OCI-LY7 (cell line): ENCODE measurements around the gene DHRS9. TPM values are rescaled to one million over a fixed set of nuclear protein-coding genes. Genes with fewer than 3 reads are reported as not detected.

ENCODE experiments used
- BruUV-seq: library from RNA; stranded (reverse); fragments of 400-500 nt; replicated peaks from 2 replicates; lab custom pipeline; 2021; lab: Mats Ljungman, UMichigan
- CTCF ChIA-PET: fragments of 300-600 bp; sonication (Branson Sonifier 250); formaldehyde crosslinking; loops from one replicate; lab custom pipeline; 2022; ENCODE audit warnings: antibody characterized with exemption; ENCODE audit not compliant: unreplicated experiment; lab: Charles Lee
- POLR2A ChIA-PET: fragments of 300-600 bp; sonication (Branson Sonifier 250); formaldehyde crosslinking; loops from one replicate; lab custom pipeline; 2022; ENCODE audit warnings: antibody characterized with exemption; lab: Charles Lee
- DNase-seq: peaks from one replicate; pipeline ENCODE4 v3.0.0-alpha.2; 2015; ENCODE audit warnings: low spot score
- H2AFZ ChIP-seq: fragments of 200-600 bp; sonication (generic), shearing (Covaris generic); 2 replicates; pipeline ENCODE4 v1.6.1; 2014; ENCODE audit warnings: mild to moderate bottlenecking, antibody characterized with exemption, low read length, moderate library complexity
- H3K27ac ChIP-seq: fragments of 200-600 bp; sonication (generic); 2 replicates; pipeline ENCODE4 v1.5.1; 2014; ENCODE audit warnings: mixed run types, low read depth, mild to moderate bottlenecking, moderate library complexity, low read length, inconsistent platforms; ENCODE audit not compliant: poor library complexity, severe bottlenecking
- H3K36me3 ChIP-seq: fragments of 200-600 bp; sonication (generic); 2 replicates; pipeline ENCODE4 v1.6.1; 2014; ENCODE audit warnings: mild to moderate bottlenecking, antibody characterized with exemption, low read length, moderate library complexity, mixed read lengths; ENCODE audit not compliant: insufficient read depth
- H3K4me1 ChIP-seq: fragments of 200-600 bp; sonication (generic); 2 replicates; pipeline ENCODE4 v1.5.1; 2014; ENCODE audit warnings: mild to moderate bottlenecking, low read length; ENCODE audit not compliant: insufficient read depth, poor library complexity, severe bottlenecking
- H3K4me2 ChIP-seq: fragments of 200-600 bp; sonication (generic); 2 replicates; pipeline ENCODE4 v1.6.1; 2014; ENCODE audit warnings: mild to moderate bottlenecking, low read length
- H3K4me3 ChIP-seq: fragments of 200-600 bp; sonication (generic); 2 replicates; pipeline ENCODE4 v1.5.1; 2014; ENCODE audit warnings: mild to moderate bottlenecking, low read depth, low read length; ENCODE audit not compliant: poor library complexity, severe bottlenecking
- H3K79me2 ChIP-seq: fragments of 200-600 bp; sonication (generic); 2 replicates; pipeline ENCODE4 v1.6.1; 2016; ENCODE audit warnings: low read depth, mild to moderate bottlenecking, low read length, moderate library complexity, mixed read lengths; ENCODE audit not compliant: insufficient read depth
- H3K9me2 ChIP-seq: fragments of 200-600 bp; sonication (generic); 2 replicates; pipeline ENCODE4 v1.6.1; 2016; ENCODE audit warnings: mild to moderate bottlenecking, low read length, mixed read lengths; ENCODE audit not compliant: insufficient read depth
- H3K9me3 ChIP-seq: fragments of 200-600 bp; sonication (generic); 2 replicates; pipeline ENCODE4 v1.6.1; 2014; ENCODE audit warnings: mild to moderate bottlenecking, mixed run types, low read length, mixed read lengths
- H4K20me1 ChIP-seq: fragments of 200-600 bp; sonication (generic); 2 replicates; pipeline ENCODE4 v1.6.1; 2014; ENCODE audit warnings: mild to moderate bottlenecking, antibody characterized with exemption, low read length, moderate library complexity, mixed read lengths; ENCODE audit not compliant: insufficient read depth
- EZH2phosphoT487 ChIP-seq: fragments of 200-600 bp; sonication (generic); IDR thresholded peaks from 2 replicates; pipeline ENCODE4 v1.6.1; 2018; ENCODE audit warnings: low read depth, borderline replicate concordance, mild to moderate bottlenecking, mixed run types, antibody characterized with exemption, low read length, moderate library complexity, mixed read lengths
- intact Hi-C: fragments of 100-400 bp; cut with micrococcal nuclease; formaldehyde crosslinking; loops from one replicate; pipeline ENCODE4 v1.10.0; 2022; ENCODE audit not compliant: unreplicated experiment
- total RNA-seq, 2 experiments: library from RNA; depleted of rRNA in 1 of 2; stranded (reverse); fragments of >200 nt in 1 of 2; shearing (Covaris generic) in 1 of 2; gene quantifications; 2 replicates each; pipeline ENCODE4 v1.2.3, GENCODE V29; 2014 to 2022
- TF ChIP-seq, protein P1 (sequence below): fragments of 200-600 bp; sonication (generic); conservative IDR thresholded peaks from 2 replicates; pipeline ENCODE4 v1.5.1; 2014; ENCODE audit warnings: mild to moderate bottlenecking, antibody characterized with exemption, low read length, moderate library complexity, mixed read lengths

Gene DHRS9
- total RNA-seq, 2 experiments from 2014 or later, result 0.59 TPM; not detected in 1

DNA sequence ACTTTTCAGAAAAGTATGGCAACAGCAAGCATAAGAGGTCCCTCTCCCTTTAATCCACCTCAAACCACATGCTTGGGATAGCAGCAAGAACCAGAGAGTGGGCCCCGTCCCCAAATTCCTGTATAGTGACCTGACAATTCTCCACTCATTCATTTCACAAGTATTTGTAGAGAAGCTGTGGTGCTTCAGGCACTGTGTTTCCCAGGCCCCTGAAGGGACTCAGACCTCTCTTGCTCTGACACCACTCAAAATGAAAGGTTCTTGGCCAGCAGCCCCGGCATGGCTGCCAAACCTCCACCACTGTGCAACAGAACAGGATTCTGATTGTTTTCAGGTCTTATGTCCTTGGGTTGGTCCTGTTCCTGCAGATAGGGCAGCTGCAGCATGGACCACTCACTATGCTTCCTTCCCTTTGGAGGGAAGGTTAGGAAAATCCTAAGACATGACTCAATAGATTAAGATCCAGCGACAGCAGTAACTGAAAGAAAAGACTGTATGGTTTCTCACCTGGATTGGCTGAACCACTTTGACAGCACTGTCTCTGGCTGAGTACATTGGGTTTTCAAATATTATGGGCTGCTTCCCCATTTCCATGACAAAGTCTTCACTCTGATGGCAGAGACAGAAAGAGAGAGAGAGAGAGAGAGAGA lies 67.6 kb downstream of the DHRS9 start:
- ChIA-PET CTCF (no interaction called here), POLR2A (no interaction called here)
- Histone ChIP-seq H3K36me3 (no peaks in the 10 kb centered on the region), H3K27ac (no peak overlapping the region), H3K4me3 (no peak overlapping the region), H2AFZ (no peak overlapping the region), H4K20me1 (no peaks in the 10 kb centered on the region), H3K4me1 (peaks cover 13% of the 10 kb centered on the region), H3K4me2 (no peak overlapping the region), H3K79me2 (no peaks in the 10 kb centered on the region), H3K9me2 (no peaks in the 10 kb centered on the region), H3K9me3 (no peaks in the 10 kb centered on the region)
- intact Hi-C loops, result no loop called here
- TF ChIP-seq EZH2phosphoT487, result no peak
- TF ChIP-seq, protein P1, sequence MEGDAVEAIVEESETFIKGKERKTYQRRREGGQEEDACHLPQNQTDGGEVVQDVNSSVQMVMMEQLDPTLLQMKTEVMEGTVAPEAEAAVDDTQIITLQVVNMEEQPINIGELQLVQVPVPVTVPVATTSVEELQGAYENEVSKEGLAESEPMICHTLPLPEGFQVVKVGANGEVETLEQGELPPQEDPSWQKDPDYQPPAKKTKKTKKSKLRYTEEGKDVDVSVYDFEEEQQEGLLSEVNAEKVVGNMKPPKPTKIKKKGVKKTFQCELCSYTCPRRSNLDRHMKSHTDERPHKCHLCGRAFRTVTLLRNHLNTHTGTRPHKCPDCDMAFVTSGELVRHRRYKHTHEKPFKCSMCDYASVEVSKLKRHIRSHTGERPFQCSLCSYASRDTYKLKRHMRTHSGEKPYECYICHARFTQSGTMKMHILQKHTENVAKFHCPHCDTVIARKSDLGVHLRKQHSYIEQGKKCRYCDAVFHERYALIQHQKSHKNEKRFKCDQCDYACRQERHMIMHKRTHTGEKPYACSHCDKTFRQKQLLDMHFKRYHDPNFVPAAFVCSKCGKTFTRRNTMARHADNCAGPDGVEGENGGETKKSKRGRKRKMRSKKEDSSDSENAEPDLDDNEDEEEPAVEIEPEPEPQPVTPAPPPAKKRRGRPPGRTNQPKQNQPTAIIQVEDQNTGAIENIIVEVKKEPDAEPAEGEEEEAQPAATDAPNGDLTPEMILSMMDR, result no peak
- DNase-seq, result no peak
- no TSS peak for BruUV-seq

GRCh38 chr2:169137924-169138323 lies 68.6 kb downstream of the DHRS9 start:
- DNase-seq, result no peak
- POLR2A ChIA-PET, result interaction anchor here (1.2 kb wide), 1 partner anchor 10 kb away, joined by 3 read pairs; no protein-coding TSS in a partner anchor
- H4K20me1 ChIP-seq, result no peaks in the 10 kb centered on the region
- TF ChIP-seq, protein P1, result no peak
- no peak for TF ChIP-seq EZH2phosphoT487
- H3K9me3 ChIP-seq, result no peaks in the 10 kb centered on the region
- H3K36me3 ChIP-seq, result no peaks in the 10 kb centered on the region
- BruUV-seq, result no TSS peak
- H3K4me2 ChIP-seq, result no peak overlapping the region
- intact Hi-C loops, result no loop called here
- peaks cover 13% of the 10 kb centered on the region for H3K4me1 ChIP-seq
- H2AFZ ChIP-seq, result no peak overlapping the region
- no peaks in the 10 kb centered on the region for H3K79me2 ChIP-seq
- CTCF ChIA-PET, result interaction anchor here (0.9 kb wide), 1 partner anchor 42 kb away, joined by 3 read pairs; no protein-coding TSS in a partner anchor
- H3K4me3 ChIP-seq, result no peak overlapping the region
- no peaks in the 10 kb centered on the region for H3K9me2 ChIP-seq
- no peak overlapping the region for H3K27ac ChIP-seq

DNA sequence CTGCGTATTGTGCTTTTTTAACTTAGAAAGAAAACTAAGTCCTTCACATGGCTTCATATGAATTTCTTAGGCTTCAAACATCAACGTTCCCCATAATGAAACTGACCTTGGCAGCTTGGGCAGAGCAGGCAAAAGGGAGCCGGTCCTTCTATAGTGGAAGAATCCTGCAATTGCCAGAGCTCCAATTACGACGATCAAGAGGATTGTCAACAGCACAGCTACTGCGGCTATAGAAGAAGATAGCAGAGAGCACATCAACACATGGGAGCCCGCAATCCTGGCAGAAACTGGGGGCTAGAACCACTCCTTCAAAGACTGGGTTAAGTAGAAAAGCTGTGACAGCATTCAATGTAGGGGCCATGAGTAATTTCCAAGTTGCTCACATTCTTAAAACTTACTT lies 69.8 kb downstream of the DHRS9 start:
- Histone ChIP-seq H2AFZ (no peak overlapping the region), H3K79me2 (no peaks in the 10 kb centered on the region), H3K36me3 (no peaks in the 10 kb centered on the region), H3K4me1 (peaks cover 13% of the 10 kb centered on the region), H3K4me2 (no peak overlapping the region), H3K27ac (no peak overlapping the region), H3K4me3 (no peak overlapping the region), H3K9me2 (no peaks in the 10 kb centered on the region), H3K9me3 (no peaks in the 10 kb centered on the region), H4K20me1 (no peaks in the 10 kb centered on the region)
- no TSS peak for BruUV-seq
- intact Hi-C loops, result no loop called here
- CTCF ChIA-PET, result interaction anchor here (1.2 kb wide), 1 partner anchor 8 kb away, joined by 4 read pairs; no protein-coding TSS in a partner anchor
- DNase-seq, result no peak
- POLR2A ChIA-PET, result interaction anchor here (0.6 to 2.1 kb wide), 4 partner anchors 9 to 175 kb away, joined by 3 to 6 read pairs (median 4); no protein-coding TSS in a partner anchor
- TF ChIP-seq, protein P1, result no peak
- no peak for TF ChIP-seq EZH2phosphoT487
